NCI-H2107 (cell line): ENCODE measurements around the gene ADAM8.

Experiments used
- DNase-seq: peaks from one replicate; lab custom pipeline; 2025; lab: John Stamatoyannopoulos, UW

ADAM8 gene

GRCh38 chr10:133281628-133282372, 5.1 kb upstream of the ADAM8 start:
- DNase-seq: no peak

GRCh38 chr10:133281084-133281483, 4.4 kb upstream of the ADAM8 start:
- DNase-seq: no peak

GRCh38 chr10:133280391-133281059, 3.9 kb upstream of the ADAM8 start:
- DNase-seq: no peak

- DNase-seq: no peak
Observed at GRCh38 chr10:133279326-133280226, 2.9 kb upstream of the ADAM8 start.

GRCh38 chr10:133278577-133279265, 2.1 kb upstream of the ADAM8 start:
- no peak for DNase-seq

- no peak for DNase-seq
Observed at GRCh38 chr10:133277993-133278576, 1.4 kb upstream of the ADAM8 start.

GRCh38 chr10:133277277-133277992, 767 bp upstream of the ADAM8 start:
- no peak for DNase-seq

- no peak for DNase-seq
Observed at GRCh38 chr10:133276100-133276434, 601 bp downstream of the ADAM8 start.

GRCh38 chr10:133275684-133276092, 980 bp downstream of the ADAM8 start:
- DNase-seq: no peak

GRCh38 chr10:133274751-133275683, 1.7 kb downstream of the ADAM8 start:
- no peak for DNase-seq

- DNase-seq: no peak
Observed at GRCh38 chr10:133273534-133274143, 3.0 kb downstream of the ADAM8 start.

GRCh38 chr10:133272964-133273420, 3.7 kb downstream of the ADAM8 start:
- no peak for DNase-seq

- DNase-seq: no peak
Observed at GRCh38 chr10:133272301-133272963, 4.2 kb downstream of the ADAM8 start.

- DNase-seq: no peak
Observed at GRCh38 chr10:133271521-133272300, 5.0 kb downstream of the ADAM8 start.

GRCh38 chr10:133270773-133271297, 5.8 kb downstream of the ADAM8 start:
- no peak for DNase-seq

- no peak for DNase-seq
Observed at GRCh38 chr10:133270204-133270603, 6.5 kb downstream of the ADAM8 start.

GRCh38 chr10:133269367-133269766, 7.3 kb downstream of the ADAM8 start:
- no peak for DNase-seq

- DNase-seq: no peak
Observed at GRCh38 chr10:133268532-133268931, 8.1 kb downstream of the ADAM8 start.
